NCI-H187 (cell line): ENCODE results near the gene IFIT1.
"Not testable (repeated sequence)": the region's sequence is repeated elsewhere in the genome, so short reads cannot be mapped to it uniquely, and the experiment has no call there.

ENCODE experiments used
- DNase-seq, 2 experiments: peaks; one replicate each; lab custom pipeline; 2025; lab: John Stamatoyannopoulos, UW

The IFIT1 gene

DNA sequence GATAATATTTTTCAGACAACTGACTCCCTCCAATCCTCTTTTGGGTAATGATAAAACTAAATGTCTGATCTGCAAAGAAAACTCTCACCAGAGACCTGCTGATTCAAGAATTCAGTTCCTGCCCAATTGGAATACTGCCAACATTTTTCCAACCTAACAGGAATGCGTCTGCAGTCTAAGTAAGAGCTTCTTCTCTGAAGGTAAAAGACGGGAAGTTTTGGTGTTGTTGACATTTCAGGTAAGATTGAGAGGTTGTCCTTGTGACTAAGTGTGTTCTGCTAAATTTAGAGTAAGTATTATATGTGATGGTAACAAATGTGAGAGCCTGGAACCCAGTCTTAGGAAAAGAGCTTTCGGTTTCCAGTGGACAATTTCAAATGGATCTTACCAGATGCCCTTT lies 39.6 kb downstream of the IFIT1 start:
- DNase-seq, result no peak

DNA sequence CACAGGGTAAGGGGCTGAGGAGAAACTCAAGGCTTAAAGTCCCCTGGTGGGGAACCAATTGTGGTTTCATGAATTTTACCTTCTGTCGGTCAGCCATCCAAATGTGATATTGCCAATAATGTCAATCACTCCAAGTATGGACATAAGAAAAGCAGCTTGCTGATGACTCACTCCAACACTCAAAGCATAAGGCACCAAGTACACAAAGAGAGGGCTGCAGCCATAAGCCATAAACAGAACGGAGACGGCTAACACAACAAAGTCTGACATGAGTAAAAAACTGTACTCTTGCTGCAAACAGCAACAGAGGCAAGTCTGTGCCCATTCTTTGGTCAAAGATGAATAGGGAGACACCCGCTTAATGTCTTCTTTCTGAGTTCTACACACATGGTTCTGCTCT lies 46.1 kb downstream of the IFIT1 start:
- no peak for DNase-seq

DNA sequence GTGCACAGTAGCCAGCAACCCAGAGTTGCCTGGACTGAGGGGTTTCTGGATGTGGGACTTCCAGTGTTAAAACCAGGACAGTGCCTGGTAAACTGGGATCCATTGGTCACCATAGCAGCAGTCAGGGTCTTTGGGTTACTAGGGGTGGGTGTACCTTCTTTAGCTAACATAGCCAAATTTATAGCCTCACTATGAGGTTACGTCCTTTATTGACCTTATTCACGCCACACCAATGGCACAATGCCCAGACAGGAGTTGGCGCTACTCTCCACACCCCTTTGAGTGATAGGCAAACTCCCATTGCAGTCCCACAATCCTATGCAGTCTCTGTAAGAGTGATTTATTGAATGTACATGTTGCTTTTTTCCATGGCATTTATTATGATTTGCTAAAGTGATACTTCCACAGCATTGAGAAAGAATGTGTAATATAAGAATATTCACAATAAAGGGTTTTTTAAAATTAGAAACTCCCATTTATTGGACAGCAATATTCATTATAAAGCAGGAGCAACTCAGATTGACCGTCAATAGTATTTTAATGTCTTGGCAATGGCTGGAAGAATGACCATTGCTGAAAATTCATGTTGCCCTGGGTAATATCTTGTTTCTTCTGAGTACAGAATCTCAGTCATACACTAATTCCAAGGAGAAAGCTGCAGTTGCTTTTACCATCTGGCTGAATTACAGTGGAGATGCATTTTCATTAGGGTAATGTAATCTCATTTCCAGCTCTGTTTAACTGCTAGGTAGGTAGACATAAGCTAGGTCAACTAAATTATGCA lies 48.0 kb downstream of the IFIT1 start:
- DNase-seq, result no peak

DNA sequence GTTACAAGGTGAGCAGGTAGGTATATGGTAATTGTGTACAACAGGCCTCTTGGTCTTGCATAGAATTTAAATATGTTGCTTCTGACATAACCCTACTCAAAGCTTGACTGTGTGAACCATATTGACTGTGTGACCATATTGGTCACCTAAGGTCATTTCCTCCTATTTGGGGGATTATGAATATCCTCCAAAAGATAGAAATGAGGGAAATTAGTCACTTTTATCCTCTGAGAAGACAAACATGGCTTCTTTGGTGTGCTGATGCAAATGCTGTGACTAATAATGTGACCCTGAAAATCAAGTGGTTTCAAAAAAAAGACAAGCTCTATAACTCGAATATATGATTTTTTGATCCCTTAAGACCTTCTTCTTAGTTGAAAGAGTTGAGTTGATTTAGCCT lies 49.9 kb downstream of the IFIT1 start:
- no peak for DNase-seq

DNA sequence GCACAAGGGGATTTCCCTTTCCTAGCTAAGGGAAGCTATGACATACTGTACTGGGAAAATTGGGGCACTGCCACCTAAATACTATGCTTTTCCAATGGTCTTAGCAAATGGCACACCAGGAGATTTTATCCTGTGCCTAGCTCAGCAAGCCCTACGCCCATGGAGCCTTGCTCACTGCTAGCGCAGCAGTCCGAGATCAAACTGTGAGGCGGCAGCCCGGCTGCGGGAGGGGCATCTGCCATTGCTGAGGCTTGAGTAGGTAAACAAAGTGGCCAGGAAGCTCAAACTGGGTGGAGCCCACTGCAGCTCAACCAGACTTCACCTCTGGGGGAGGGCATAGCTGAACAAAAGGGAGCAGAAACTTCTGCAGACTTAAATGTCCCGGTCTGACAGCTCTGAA lies 52.4 kb downstream of the IFIT1 start:
- DNase-seq, result not testable (repeated sequence)

DNA sequence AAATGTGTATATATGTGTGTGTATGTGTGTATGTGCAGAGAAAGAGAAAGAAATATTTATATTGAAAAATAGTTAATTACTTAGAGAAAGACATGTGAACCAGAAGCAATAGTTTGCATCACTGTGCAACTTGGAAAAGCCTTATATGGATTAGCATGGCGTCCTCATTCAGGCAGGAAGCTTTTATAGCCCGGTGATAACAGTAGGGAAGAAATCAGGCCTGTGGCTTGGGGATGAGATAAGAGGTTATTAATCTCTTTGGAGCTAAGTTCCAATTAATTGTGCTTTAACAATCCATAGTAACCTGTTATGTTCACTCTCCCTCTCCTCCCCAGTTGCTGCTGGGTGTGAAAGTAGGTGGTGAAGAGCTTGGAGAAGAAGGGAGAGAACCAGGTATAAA lies 58.5 kb downstream of the IFIT1 start:
- DNase-seq, result no peak

DNA sequence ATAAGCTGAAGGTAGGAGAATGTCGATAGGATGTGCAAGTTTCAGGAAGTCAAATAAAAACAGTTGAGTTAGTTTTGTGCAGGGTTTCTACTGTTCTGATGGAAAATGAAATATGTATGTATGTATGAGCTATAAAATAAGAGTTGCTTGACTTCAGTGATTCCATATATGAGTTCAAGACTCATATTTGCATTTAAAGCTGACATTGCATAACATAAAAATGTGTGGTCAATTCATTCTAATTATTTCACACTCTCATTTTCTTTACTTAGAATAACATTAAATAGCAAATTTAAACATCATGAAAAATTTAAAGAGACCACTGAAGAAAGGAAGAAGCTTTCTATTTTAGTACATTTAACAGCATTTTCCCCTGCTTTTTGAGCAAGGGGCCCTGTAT lies 59.8 kb downstream of the IFIT1 start:
- DNase-seq, result no peak

DNA sequence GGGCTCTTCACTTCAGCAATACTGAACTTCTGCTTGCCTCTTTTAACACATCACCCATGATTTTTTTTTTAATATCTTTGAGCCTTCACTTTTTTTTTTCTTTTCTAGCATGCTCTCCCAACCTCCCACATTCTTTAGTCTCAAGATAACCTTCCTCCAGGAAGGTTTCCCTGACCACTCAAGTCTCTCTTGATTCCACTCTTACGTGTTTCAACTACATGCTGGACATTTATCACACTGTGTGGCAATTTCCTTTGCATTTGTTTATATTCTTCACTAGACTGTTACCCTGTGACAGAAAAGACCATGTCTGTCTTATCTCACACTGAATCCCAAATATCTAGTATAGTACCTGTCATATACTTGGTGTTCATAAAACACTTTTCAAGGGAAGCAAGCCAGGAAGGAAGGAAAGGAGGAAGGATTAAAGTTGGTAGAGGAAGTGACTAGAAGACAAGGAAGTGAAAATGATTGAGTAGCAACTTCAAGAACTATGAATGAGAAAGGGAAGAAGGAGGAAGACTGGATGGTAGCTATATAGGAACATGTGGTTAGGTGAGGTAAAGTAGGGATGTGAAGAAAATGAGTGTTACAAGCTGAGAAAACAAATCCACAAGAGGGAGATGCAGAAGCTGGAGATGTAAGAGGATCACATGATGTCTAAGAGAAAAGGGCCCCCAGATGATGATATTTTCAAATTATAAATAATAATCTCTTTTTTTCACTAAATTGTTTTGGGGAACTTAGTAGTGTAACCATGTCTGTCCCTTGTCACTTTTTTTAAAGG lies 62.3 kb downstream of the IFIT1 start:
- DNase-seq, result no peak
